Thyroid gland (tissue), 4 donors: ENCODE measurements around the gene SLC12A5. TPM values are rescaled to one million over a fixed set of nuclear protein-coding genes. Genes with fewer than 3 reads are reported as not detected.
A peak's percentile ranks its signal among the peaks of the same experiment; 100 is the strongest.

Experiments
- DNase-seq, 2 donors: peaks; one replicate each; pipeline ENCODE4 v3.0.0-alpha.2; 2019
- H3K27ac ChIP-seq, 3 donors: fragments of 200-600 bp; sonication (generic); 1 replicate in 2 of 3; 2 replicates in 1 of 3; pipeline ENCODE4 v1.5.1; 2016 to 2019; ENCODE audit warnings: mild to moderate bottlenecking in 1 of 3, moderate library complexity in 1 of 3
- H3K27me3 ChIP-seq: fragments of 200-600 bp; sonication (generic); one replicate; pipeline ENCODE4 v1.5.1; 2019
- H3K36me3 ChIP-seq, 2 donors: fragments of 200-600 bp; sonication (generic); one replicate each; pipeline ENCODE4 v1.5.1; 2016 to 2019
- H3K4me1 ChIP-seq, 2 donors: fragments of 200-600 bp; sonication (generic); one replicate each; pipeline ENCODE4 v1.5.1; 2017 to 2019
- H3K4me3 ChIP-seq, 3 donors: fragments of 200-600 bp; sonication (generic); replicated peaks in 1 of 3; 1 replicate in 2 of 3; 2 replicates in 1 of 3; pipeline ENCODE4 v1.5.1; 2016; ENCODE audit warnings: mild to moderate bottlenecking in 1 of 3
- H3K9me3 ChIP-seq: fragments of 200-600 bp; sonication (generic); one replicate; pipeline ENCODE4 v1.5.1; 2017
- CTCF ChIP-seq, 6 experiments: fragments of 200-600 bp in 3 of 6; fragments of 450-650 bp in 3 of 6; sonication (generic) in 3 of 6; IDR thresholded peaks; one replicate each; pipeline ENCODE4 v1.5.1; 2016 to 2019; ENCODE audit warnings: antibody characterized with exemption in 6 of 6, mild to moderate bottlenecking in 2 of 6, inconsistent platforms in 1 of 6, moderate library complexity in 1 of 6
- POLR2A ChIP-seq, 2 donors: fragments of 450-650 bp; IDR thresholded peaks; one replicate each; pipeline ENCODE4 v1.6.1; 2017; ENCODE audit warnings: antibody characterized with exemption in 2 of 2, mild to moderate bottlenecking in 2 of 2, moderate library complexity in 1 of 2
- WGBS, 2 donors: methylation state at CpG; one replicate each; pipeline ENCODE4 v1.1.5; 2017; 5-methylcytosine and 5-hydroxymethylcytosine counted together
- intact Hi-C: fragments of 100-400 bp; cut with DNase I; formaldehyde crosslinking; loops from one replicate; pipeline ENCODE4 v1.15.1; 2023
- total RNA-seq, 4 donors: library from RNA; depleted of rRNA; stranded (reverse); fragments of >200 nt; gene quantifications; one replicate each; pipeline ENCODE4 v1.2.3, GENCODE V29; 2016

SLC12A5 gene
- total RNA-seq, 4 donors from 2014 or later, result 1.6 TPM; not detected in 3

GRCh38 chr20:46035253-46035652, 6.2 kb downstream of the SLC12A5 start:
- peaks cover 0 to 10% of the 10 kb centered on the region in 2 donors for H3K4me1 ChIP-seq
- H3K27me3 ChIP-seq, result no peaks in the 10 kb centered on the region
- no peak for DNase-seq
- no peak overlapping the region for H3K4me3 ChIP-seq
- intact Hi-C loops, result no loop called here
- no peak overlapping the region for H3K27ac ChIP-seq
- H3K9me3 ChIP-seq, result no peaks in the 10 kb centered on the region
- TF ChIP-seq POLR2A (IDR thresholded peaks at IDR 0.05), result no peak
- TF ChIP-seq CTCF (IDR thresholded peaks at IDR 0.05), result no peak
- WGBS, 2 donors, result 60 to 62% methylated on average over 5 of the region's 5 CpGs
- no peaks in the 10 kb centered on the region for H3K36me3 ChIP-seq

GRCh38 chr20:46035713-46036112, 6.7 kb downstream of the SLC12A5 start:
- Histone ChIP-seq H3K27me3 (no peaks in the 10 kb centered on the region), H3K27ac (no peak overlapping the region), H3K9me3 (no peaks in the 10 kb centered on the region), H3K4me3 (no peak overlapping the region), H3K4me1 (peaks cover 0 to 10% of the 10 kb centered on the region in 2 donors), H3K36me3 (no peaks in the 10 kb centered on the region)
- no peak for DNase-seq
- TF ChIP-seq CTCF (IDR thresholded peaks at IDR 0.05) (no peak), POLR2A (IDR thresholded peaks at IDR 0.05) (no peak)
- intact Hi-C loops, result no loop called here
- WGBS, 2 donors, result 63 to 73% methylated on average over 6 of the region's 6 CpGs

- Histone ChIP-seq H3K27ac (no peak overlapping the region), H3K4me3 (no peak overlapping the region), H3K27me3 (no peaks in the 10 kb centered on the region), H3K4me1 (peaks cover 0 to 9% of the 10 kb centered on the region in 2 donors), H3K9me3 (no peaks in the 10 kb centered on the region), H3K36me3 (no peaks in the 10 kb centered on the region)
- TF ChIP-seq CTCF (IDR thresholded peaks at IDR 0.05), result no peak
- no peak for TF ChIP-seq POLR2A (IDR thresholded peaks at IDR 0.05)
- intact Hi-C loops, result no loop called here
- WGBS, 2 donors, result 74 to 84% methylated on average over 8 of the region's 8 CpGs
- DNase-seq, result no peak
These were observed 7.4 kb downstream of the SLC12A5 start for GRCh38 chr20:46036370-46036769.

GRCh38 chr20:46037036-46037435, 8.0 kb downstream of the SLC12A5 start:
- Histone ChIP-seq H3K9me3 (no peaks in the 10 kb centered on the region), H3K4me3 (no peak overlapping the region), H3K36me3 (no peaks in the 10 kb centered on the region), H3K4me1 (peaks cover 0 to 2% of the 10 kb centered on the region in 2 donors), H3K27me3 (no peaks in the 10 kb centered on the region), H3K27ac (no peak overlapping the region)
- intact Hi-C loops, result no loop called here
- 67 to 76% methylated on average over 4 to 5 of the region's 5 CpGs for WGBS, 2 donors
- DNase-seq, result no peak
- TF ChIP-seq POLR2A (IDR thresholded peaks at IDR 0.05) (no peak), CTCF (IDR thresholded peaks at IDR 0.05) (no peak)

- peak; percentile 28 to 54 for DNase-seq
- WGBS, 2 donors, result 22 to 24% methylated on average over 18 of the region's 18 CpGs
These were observed 12.0 kb downstream of the SLC12A5 start for GRCh38 chr20:46040902-46041535.

More at GRCh38 chr20:46040902-46041535, 12.0 kb downstream of the SLC12A5 start:
- no peak overlapping the region for H3K27ac ChIP-seq
- TF ChIP-seq CTCF (IDR thresholded peaks at IDR 0.05) (no peak), POLR2A (IDR thresholded peaks at IDR 0.05) (no peak)
- no peaks in the 10 kb centered on the region for H3K9me3 ChIP-seq
- no peak overlapping the region for H3K4me3 ChIP-seq
- H3K27me3 ChIP-seq, result no peaks in the 10 kb centered on the region
- no peaks in the 10 kb centered on the region for H3K36me3 ChIP-seq
- no peaks in the 10 kb centered on the region for H3K4me1 ChIP-seq
- intact Hi-C loops, result no loop called here
